GM10847 (cell line): ENCODE measurements around the gene HPSE2.

Experiments
- POLR2A ChIP-seq: IDR thresholded peaks from 2 replicates; pipeline ENCODE4 v1.6.1; 2011; ENCODE audit not compliant: insufficient read length; ENCODE audit errors: extremely low read depth

The HPSE2 gene

GRCh38 chr10:98778277-98778759, 457.3 kb downstream of the HPSE2 start:
- TF ChIP-seq POLR2A = no peak

- no peak for TF ChIP-seq POLR2A
These were observed 477.2 kb downstream of the HPSE2 start for GRCh38 chr10:98758463-98758862.

GRCh38 chr10:98748298-98748697, 487.4 kb downstream of the HPSE2 start:
- no peak for TF ChIP-seq POLR2A

GRCh38 chr10:98745645-98746044, 490.0 kb downstream of the HPSE2 start:
- TF ChIP-seq POLR2A = no peak

- no peak for TF ChIP-seq POLR2A
These were observed 515.1 kb downstream of the HPSE2 start for GRCh38 chr10:98720551-98720950.

- no peak for TF ChIP-seq POLR2A
These were observed 522.1 kb downstream of the HPSE2 start for GRCh38 chr10:98713586-98713985.

GRCh38 chr10:98696516-98696915, 539.1 kb downstream of the HPSE2 start:
- no peak for TF ChIP-seq POLR2A

- TF ChIP-seq POLR2A = no peak
These were observed 540.8 kb downstream of the HPSE2 start for GRCh38 chr10:98694883-98695282.

GRCh38 chr10:98694014-98694413, 541.6 kb downstream of the HPSE2 start:
- no peak for TF ChIP-seq POLR2A

- no peak for TF ChIP-seq POLR2A
These were observed 548.0 kb downstream of the HPSE2 start for GRCh38 chr10:98687685-98688084.

GRCh38 chr10:98684019-98684899, 551.4 kb downstream of the HPSE2 start:
- TF ChIP-seq POLR2A = no peak

- TF ChIP-seq POLR2A = no peak
These were observed 558.8 kb downstream of the HPSE2 start for GRCh38 chr10:98676895-98677294.

GRCh38 chr10:98675902-98676301, 559.8 kb downstream of the HPSE2 start:
- TF ChIP-seq POLR2A = no peak

- no peak for TF ChIP-seq POLR2A
These were observed 562.4 kb downstream of the HPSE2 start for GRCh38 chr10:98673171-98673782.

GRCh38 chr10:98667081-98667480, 568.6 kb downstream of the HPSE2 start:
- TF ChIP-seq POLR2A = no peak

- TF ChIP-seq POLR2A = no peak
These were observed 569.4 kb downstream of the HPSE2 start for GRCh38 chr10:98666276-98666675.
